Measurements from ENCODE around the gene EXOC4. TPM values are rescaled to one million over a fixed set of nuclear protein-coding genes. Genes with fewer than 3 reads are reported as not detected.

The EXOC4 gene
- total RNA-seq, 1 donor from 2014 or later = 41.3 TPM

GRCh38 chr7:133290676-133291333 is 37.9 kb downstream of the EXOC4 start:
- TF ChIP-seq CTCF (conservative IDR thresholded peaks at IDR 0.05; ENCODE audit: low read depth, low read length) = no peak
- no peak overlapping the region for H3K4me3 ChIP-seq (ENCODE audit: low read depth, low read length)
- no peak for DNase-seq (ENCODE audit: low read depth)

- no peak for TF ChIP-seq CTCF (conservative IDR thresholded peaks at IDR 0.05; ENCODE audit: low read depth, low read length)
- no peak overlapping the region for H3K4me3 ChIP-seq (ENCODE audit: low read depth, low read length)
- DNase-seq (ENCODE audit: low read depth) = no peak
Measured at GRCh38 chr7:133292631-133293030, 39.8 kb downstream of the EXOC4 start.

GRCh38 chr7:133293384-133294160 is 40.7 kb downstream of the EXOC4 start:
- no peak for DNase-seq (ENCODE audit: low read depth)
- TF ChIP-seq CTCF (conservative IDR thresholded peaks at IDR 0.05; ENCODE audit: low read depth, low read length) = no peak
- H3K4me3 ChIP-seq (ENCODE audit: low read depth, low read length) = no peak overlapping the region

GRCh38 chr7:133294234-133294633 is 41.4 kb downstream of the EXOC4 start:
- no peak overlapping the region for H3K4me3 ChIP-seq (ENCODE audit: low read depth, low read length)
- DNase-seq (ENCODE audit: low read depth) = no peak
- no peak for TF ChIP-seq CTCF (conservative IDR thresholded peaks at IDR 0.05; ENCODE audit: low read depth, low read length)

- no peak overlapping the region for H3K4me3 ChIP-seq (ENCODE audit: low read depth, low read length)
- DNase-seq (ENCODE audit: low read depth) = no peak
- no peak for TF ChIP-seq CTCF (conservative IDR thresholded peaks at IDR 0.05; ENCODE audit: low read depth, low read length)
Measured at GRCh38 chr7:133295484-133295883, 42.6 kb downstream of the EXOC4 start.

- no peak for TF ChIP-seq CTCF (conservative IDR thresholded peaks at IDR 0.05; ENCODE audit: low read depth, low read length)
- DNase-seq (ENCODE audit: low read depth) = no peak
- H3K4me3 ChIP-seq (ENCODE audit: low read depth, low read length) = no peak overlapping the region
Measured at GRCh38 chr7:133297093-133297492, 44.2 kb downstream of the EXOC4 start.
